Measurements from ENCODE around the gene CHST15. TPM values are rescaled to one million over a fixed set of nuclear protein-coding genes. Genes with fewer than 3 reads are reported as not detected.

Gene CHST15
- polyA plus RNA-seq, 4 donors = 0.45 to 8.5 (median 4.0) TPM

- Histone ChIP-seq H3K36me3 (ENCODE audit: control insufficient read depth in 3 of 3, insufficient read depth in 2 of 3, low read depth in 1 of 3, low read length in 3 of 3) (no peaks in the 10 kb centered on the region), H3K4me3 (ENCODE audit: low read depth in 1 of 3, low read length in 3 of 3) (no peak overlapping the region), H3K27ac (ENCODE audit: low read depth in 1 of 3, low read length in 2 of 3) (peak overlapping the region in 1 of 3 donors; percentile 24), H3K9me3 (ENCODE audit: control insufficient read depth in 2 of 2, insufficient read depth in 1 of 2, low read depth in 1 of 2, low read length in 1 of 2) (no peaks in the 10 kb centered on the region), H3K4me1 (ENCODE audit: control insufficient read depth in 3 of 3, insufficient read depth in 2 of 3, low read depth in 1 of 3, low read length in 2 of 3) (no peaks in the 10 kb centered on the region), H3K27me3 (ENCODE audit: control insufficient read depth in 3 of 3, insufficient read depth in 3 of 3, low read length in 3 of 3) (peaks cover 0 to 4% (median 0%) of the 10 kb centered on the region in 3 donors)
- FAIRE-seq = no peak
- no peak for DNase-seq
- WGBS, 3 donors = 63 to 64% (median 63%) methylated on average over 4 of the region's 4 CpGs
Measured at GRCh38 chr10:124072106-124072505, 21.3 kb downstream of the CHST15 start.

GRCh38 chr10:124071141-124071540, 22.3 kb downstream of the CHST15 start:
- peaks cover 0 to under 1% (median 0%) of the 10 kb centered on the region in 3 donors for H3K4me1 ChIP-seq (ENCODE audit: control insufficient read depth in 3 of 3, insufficient read depth in 2 of 3, low read depth in 1 of 3, low read length in 2 of 3)
- H3K27ac ChIP-seq (ENCODE audit: low read depth in 1 of 3, low read length in 2 of 3) = peak overlapping the region in 1 of 3 donors; percentile 14
- peaks cover 0 to 4% (median 0%) of the 10 kb centered on the region in 3 donors for H3K27me3 ChIP-seq (ENCODE audit: control insufficient read depth in 3 of 3, insufficient read depth in 3 of 3, low read length in 3 of 3)
- DNase-seq (no peak), FAIRE-seq (no peak)
- H3K9me3 ChIP-seq (ENCODE audit: control insufficient read depth in 2 of 2, insufficient read depth in 1 of 2, low read depth in 1 of 2, low read length in 1 of 2) = no peaks in the 10 kb centered on the region
- H3K36me3 ChIP-seq (ENCODE audit: control insufficient read depth in 3 of 3, insufficient read depth in 2 of 3, low read depth in 1 of 3, low read length in 3 of 3) = no peaks in the 10 kb centered on the region
- 83 to 87% (median 86%) methylated on average over 5 of the region's 5 CpGs for WGBS, 3 donors
- H3K4me3 ChIP-seq (ENCODE audit: low read depth in 1 of 3, low read length in 3 of 3) = no peak overlapping the region

- Histone ChIP-seq H3K27ac (ENCODE audit: low read depth in 1 of 3, low read length in 2 of 3) (no peak overlapping the region), H3K9me3 (ENCODE audit: control insufficient read depth in 2 of 2, insufficient read depth in 1 of 2, low read depth in 1 of 2, low read length in 1 of 2) (no peaks in the 10 kb centered on the region), H3K27me3 (ENCODE audit: control insufficient read depth in 3 of 3, insufficient read depth in 3 of 3, low read length in 3 of 3) (peaks cover 0 to 4% (median 0%) of the 10 kb centered on the region in 3 donors), H3K4me3 (ENCODE audit: low read depth in 1 of 3, low read length in 3 of 3) (no peak overlapping the region), H3K4me1 (ENCODE audit: control insufficient read depth in 3 of 3, insufficient read depth in 2 of 3, low read depth in 1 of 3, low read length in 2 of 3) (peaks cover 0 to 5% (median 0%) of the 10 kb centered on the region in 3 donors), H3K36me3 (ENCODE audit: control insufficient read depth in 3 of 3, insufficient read depth in 2 of 3, low read depth in 1 of 3, low read length in 3 of 3) (no peaks in the 10 kb centered on the region)
- FAIRE-seq = no peak
- WGBS, 3 donors = 88 to 90% (median 88%) methylated on average over 10 of the region's 10 CpGs
- DNase-seq = no peak
Measured at GRCh38 chr10:124070666-124071065, 22.7 kb downstream of the CHST15 start.

GRCh38 chr10:124069341-124070264, 23.8 kb downstream of the CHST15 start:
- H3K4me3 ChIP-seq (ENCODE audit: low read depth in 1 of 3, low read length in 3 of 3) = no peak overlapping the region
- H3K36me3 ChIP-seq (ENCODE audit: control insufficient read depth in 3 of 3, insufficient read depth in 2 of 3, low read depth in 1 of 3, low read length in 3 of 3) = no peaks in the 10 kb centered on the region
- no peaks in the 10 kb centered on the region for H3K9me3 ChIP-seq (ENCODE audit: control insufficient read depth in 2 of 2, insufficient read depth in 1 of 2, low read depth in 1 of 2, low read length in 1 of 2)
- DNase-seq = no peak
- H3K4me1 ChIP-seq (ENCODE audit: control insufficient read depth in 3 of 3, insufficient read depth in 2 of 3, low read depth in 1 of 3, low read length in 2 of 3) = peaks cover 0 to 6% (median 0%) of the 10 kb centered on the region in 3 donors
- H3K27me3 ChIP-seq (ENCODE audit: control insufficient read depth in 3 of 3, insufficient read depth in 3 of 3, low read length in 3 of 3) = peaks cover 0 to 4% (median 0%) of the 10 kb centered on the region in 3 donors
- FAIRE-seq = no peak
- WGBS, 3 donors = 77 to 83% (median 83%) methylated on average over 11 of the region's 11 CpGs
- H3K27ac ChIP-seq (ENCODE audit: low read depth in 1 of 3, low read length in 2 of 3) = no peak overlapping the region

- WGBS, 3 donors = 82 to 85% (median 84%) methylated on average over 3 of the region's 3 CpGs
- peaks cover 0 to 4% (median 0%) of the 10 kb centered on the region in 3 donors for H3K27me3 ChIP-seq (ENCODE audit: control insufficient read depth in 3 of 3, insufficient read depth in 3 of 3, low read length in 3 of 3)
- no peak overlapping the region for H3K27ac ChIP-seq (ENCODE audit: low read depth in 1 of 3, low read length in 2 of 3)
- no peaks in the 10 kb centered on the region for H3K36me3 ChIP-seq (ENCODE audit: control insufficient read depth in 3 of 3, insufficient read depth in 2 of 3, low read depth in 1 of 3, low read length in 3 of 3)
- peaks cover 0 to 9% (median 0%) of the 10 kb centered on the region in 3 donors for H3K4me1 ChIP-seq (ENCODE audit: control insufficient read depth in 3 of 3, insufficient read depth in 2 of 3, low read depth in 1 of 3, low read length in 2 of 3)
- no peak for FAIRE-seq
- DNase-seq = no peak
- no peak overlapping the region for H3K4me3 ChIP-seq (ENCODE audit: low read depth in 1 of 3, low read length in 3 of 3)
- H3K9me3 ChIP-seq (ENCODE audit: control insufficient read depth in 2 of 2, insufficient read depth in 1 of 2, low read depth in 1 of 2, low read length in 1 of 2) = no peaks in the 10 kb centered on the region
Measured at GRCh38 chr10:124068929-124069328, 24.5 kb downstream of the CHST15 start.

GRCh38 chr10:124067825-124068400, 25.5 kb downstream of the CHST15 start:
- peak overlapping the region in 1 of 3 donors; percentile 71 for H3K27ac ChIP-seq (ENCODE audit: low read depth in 1 of 3, low read length in 2 of 3)
- FAIRE-seq (no peak), DNase-seq (no peak)
- peaks cover 0 to 14% (median 0%) of the 10 kb centered on the region in 3 donors for H3K4me1 ChIP-seq (ENCODE audit: control insufficient read depth in 3 of 3, insufficient read depth in 2 of 3, low read depth in 1 of 3, low read length in 2 of 3)
- no peaks in the 10 kb centered on the region for H3K27me3 ChIP-seq (ENCODE audit: control insufficient read depth in 3 of 3, insufficient read depth in 3 of 3, low read length in 3 of 3)
- no peaks in the 10 kb centered on the region for H3K36me3 ChIP-seq (ENCODE audit: control insufficient read depth in 3 of 3, insufficient read depth in 2 of 3, low read depth in 1 of 3, low read length in 3 of 3)
- no peak overlapping the region for H3K4me3 ChIP-seq (ENCODE audit: low read depth in 1 of 3, low read length in 3 of 3)
- H3K9me3 ChIP-seq (ENCODE audit: control insufficient read depth in 2 of 2, insufficient read depth in 1 of 2, low read depth in 1 of 2, low read length in 1 of 2) = no peaks in the 10 kb centered on the region
- WGBS, 3 donors = 84 to 89% (median 85%) methylated on average over 14 of the region's 14 CpGs

GRCh38 chr10:124066781-124067714, 26.4 kb downstream of the CHST15 start:
- H3K9me3 ChIP-seq (ENCODE audit: control insufficient read depth in 2 of 2, insufficient read depth in 1 of 2, low read depth in 1 of 2, low read length in 1 of 2) = no peaks in the 10 kb centered on the region
- WGBS, 3 donors = 65 to 71% (median 66%) methylated on average over 12 of the region's 12 CpGs
- H3K36me3 ChIP-seq (ENCODE audit: control insufficient read depth in 3 of 3, insufficient read depth in 2 of 3, low read depth in 1 of 3, low read length in 3 of 3) = no peaks in the 10 kb centered on the region
- no peak overlapping the region for H3K4me3 ChIP-seq (ENCODE audit: low read depth in 1 of 3, low read length in 3 of 3)
- DNase-seq (no peak), FAIRE-seq (no peak)
- peaks cover 0 to 14% (median 0%) of the 10 kb centered on the region in 3 donors for H3K4me1 ChIP-seq (ENCODE audit: control insufficient read depth in 3 of 3, insufficient read depth in 2 of 3, low read depth in 1 of 3, low read length in 2 of 3)
- H3K27me3 ChIP-seq (ENCODE audit: control insufficient read depth in 3 of 3, insufficient read depth in 3 of 3, low read length in 3 of 3) = no peaks in the 10 kb centered on the region
- peak overlapping the region in 1 of 3 donors; percentile 15 for H3K27ac ChIP-seq (ENCODE audit: low read depth in 1 of 3, low read length in 2 of 3)

Data from small intestine (tissue), 7 donors.